IMR-90 (cell line): ENCODE data around the gene DMAP1. TPM values are rescaled to one million over a fixed set of nuclear protein-coding genes. Genes with fewer than 3 reads are reported as not detected.

Experiments used
- ATAC-seq: fragments of 200-7000 bp; cut with Tn5 transposase; 2 replicates; pipeline ENCODE4 v1.9.1; 2020; ENCODE audit warnings: low read depth, mild to moderate bottlenecking, moderate library complexity
- BruUV-seq: library from RNA; stranded (reverse); fragments of 400-500 nt; replicated peaks from 2 replicates; lab custom pipeline; 2021; lab: Mats Ljungman, UMichigan
- CTCF ChIA-PET: fragments of 300-600 bp; formaldehyde crosslinking; extraction: SDS; loops from one replicate; lab custom pipeline; 2021; ENCODE audit warnings: antibody characterized with exemption; lab: Yijun Ruan, JAX
- POLR2A ChIA-PET: fragments of 300-600 bp; sonication (Branson Sonifier 250); formaldehyde crosslinking; loops from one replicate; lab custom pipeline; 2022; ENCODE audit warnings: antibody characterized with exemption; ENCODE audit not compliant: unreplicated experiment; lab: Charles Lee
- DNase-seq: peaks from one replicate; pipeline ENCODE4 v3.0.0; 2013
- H2AFZ ChIP-seq: replicated peaks from 2 replicates; pipeline ENCODE3; 2013; ENCODE audit warnings: low read length, mild to moderate bottlenecking; ENCODE audit not compliant: poor library complexity
- H2AK5ac ChIP-seq: 2 replicates; pipeline ENCODE4 v1.6.1; 2013; ENCODE audit warnings: low read depth, low read length, inconsistent platforms
- H2AK9ac ChIP-seq: replicated peaks from 2 replicates; pipeline ENCODE3; 2013; ENCODE audit warnings: mild to moderate bottlenecking, low read depth, low read length, moderate library complexity; ENCODE audit not compliant: poor library complexity
- H2BK120ac ChIP-seq: 2 replicates; pipeline ENCODE4 v1.6.1; 2013; ENCODE audit warnings: low read depth, low read length, inconsistent platforms
- H2BK15ac ChIP-seq: 3 replicates; pipeline ENCODE4 v1.6.1; 2013; ENCODE audit warnings: low read depth, low read length, inconsistent platforms
- H2BK20ac ChIP-seq: 2 replicates; pipeline ENCODE4 v1.6.1; 2013; ENCODE audit warnings: low read depth, mild to moderate bottlenecking, inconsistent platforms, low read length, moderate library complexity
- H2BK5ac ChIP-seq: 2 replicates; pipeline ENCODE4 v1.6.1; 2013; ENCODE audit warnings: mild to moderate bottlenecking, low read depth, low read length, inconsistent platforms; ENCODE audit not compliant: poor library complexity, severe bottlenecking
- H3K14ac ChIP-seq: replicated peaks from 2 replicates; pipeline ENCODE4 v1.6.1; 2013; ENCODE audit warnings: low read depth, low read length, inconsistent platforms
- H3K18ac ChIP-seq: 2 replicates; pipeline ENCODE4 v1.6.1; 2013; ENCODE audit warnings: low read depth, low read length, control low read depth
- H3K23ac ChIP-seq: 2 replicates; pipeline ENCODE4 v1.6.1; 2013; ENCODE audit warnings: low read depth, low read length, inconsistent platforms
- H3K27ac ChIP-seq: 2 replicates; pipeline ENCODE4 v1.5.1; 2013; ENCODE audit warnings: mild to moderate bottlenecking, control low read depth, low read length; ENCODE audit not compliant: insufficient read depth
- H3K27me3 ChIP-seq: 2 replicates; pipeline ENCODE4 v1.6.1; 2013; ENCODE audit warnings: low read length; ENCODE audit not compliant: control insufficient read depth, insufficient read depth
- H3K36me3 ChIP-seq: 2 replicates; pipeline ENCODE4 v1.6.1; 2013; ENCODE audit warnings: low read length, mixed read lengths; ENCODE audit not compliant: control insufficient read depth, insufficient read depth
- H3K4ac ChIP-seq: 2 replicates; pipeline ENCODE4 v1.6.1; 2013; ENCODE audit warnings: low read depth, low read length, inconsistent platforms
- H3K4me1 ChIP-seq: 2 replicates; pipeline ENCODE4 v1.6.1; 2013; ENCODE audit warnings: low read length, mixed read lengths; ENCODE audit not compliant: control insufficient read depth, insufficient read depth
- H3K4me2 ChIP-seq: 2 replicates; pipeline ENCODE4 v1.6.1; 2013; ENCODE audit warnings: low read depth, mild to moderate bottlenecking, control low read depth, low read length, moderate library complexity
- H3K4me3 ChIP-seq: 2 replicates; pipeline ENCODE4 v1.5.1; 2013; ENCODE audit warnings: low read depth, mild to moderate bottlenecking, control low read depth, low read length, moderate library complexity; ENCODE audit not compliant: insufficient read depth
- H3K56ac ChIP-seq: 2 replicates; pipeline ENCODE4 v1.6.1; 2013; ENCODE audit warnings: low read length, inconsistent platforms; ENCODE audit not compliant: insufficient read depth; ENCODE audit errors: extremely low read depth
- H3K79me1 ChIP-seq, 2 experiments: 2 replicates each; pipeline ENCODE4 v1.6.1; 2013; ENCODE audit warnings: low read length in 2 of 2, inconsistent platforms in 1 of 2, low read depth in 1 of 2
- H3K9ac ChIP-seq: 2 replicates; pipeline ENCODE4 v1.6.1; 2013; ENCODE audit warnings: low read depth, low read length, control low read depth
- H3K9me1 ChIP-seq: 2 replicates; pipeline ENCODE4 v1.6.1; 2013; ENCODE audit warnings: low read length, inconsistent platforms; ENCODE audit not compliant: insufficient read depth
- H3K9me3 ChIP-seq: 2 replicates; pipeline ENCODE4 v1.6.1; 2013; ENCODE audit warnings: low read length; ENCODE audit not compliant: control insufficient read depth, insufficient read depth
- H4K20me1 ChIP-seq: 2 replicates; pipeline ENCODE4 v1.6.1; 2013; ENCODE audit warnings: low read length, inconsistent platforms; ENCODE audit not compliant: insufficient read depth
- H4K5ac ChIP-seq: 2 replicates; pipeline ENCODE4 v1.6.1; 2013; ENCODE audit warnings: mild to moderate bottlenecking, low read depth, low read length, control low read depth
- H4K8ac ChIP-seq, 2 experiments: 2 replicates each; pipeline ENCODE4 v1.6.1; 2013; ENCODE audit warnings: low read depth in 2 of 2, low read length in 2 of 2, control low read depth in 1 of 2, inconsistent platforms in 1 of 2
- H4K91ac ChIP-seq: 2 replicates; pipeline ENCODE4 v1.6.1; 2013; ENCODE audit warnings: low read depth, low read length, inconsistent platforms; ENCODE audit not compliant: insufficient read depth
- BHLHE40 ChIP-seq: fragments of 150-350 bp; IDR thresholded peaks from 2 replicates; pipeline ENCODE4 v1.6.1; 2016; ENCODE audit warnings: mild to moderate bottlenecking, low read depth, low read length
- CEBPB ChIP-seq: IDR thresholded peaks from 2 replicates; pipeline ENCODE4 v1.6.1; 2012; ENCODE audit warnings: low read depth, low read length, improper control_type of control experiment
- CTCF ChIP-seq: conservative IDR thresholded peaks from 2 replicates; pipeline ENCODE4 v1.5.1; 2012; ENCODE audit warnings: mild to moderate bottlenecking, low read depth, low read length, improper control_type of control experiment
- ELK1 ChIP-seq: fragments of 150-350 bp; IDR thresholded peaks from 2 replicates; pipeline ENCODE4 v1.6.1; 2016; ENCODE audit warnings: low read depth, mild to moderate bottlenecking, low read length, moderate library complexity, borderline replicate concordance
- FOS ChIP-seq: fragments of 150-350 bp; IDR thresholded peaks from 2 replicates; pipeline ENCODE4 v1.6.1; 2016; ENCODE audit warnings: low read depth, low read length
- MAFK ChIP-seq: IDR thresholded peaks from 2 replicates; pipeline ENCODE4 v1.6.1; 2012; ENCODE audit warnings: low read depth, low read length, improper control_type of control experiment
- MAZ ChIP-seq: IDR thresholded peaks from 2 replicates; pipeline ENCODE4 v1.6.1; 2012; ENCODE audit warnings: low read depth, mild to moderate bottlenecking, low read length, improper control_type of control experiment, moderate library complexity, borderline replicate concordance
- MXI1 ChIP-seq: IDR thresholded peaks from 2 replicates; pipeline ENCODE4 v1.6.1; 2012; ENCODE audit warnings: low read depth, mild to moderate bottlenecking, low read length, moderate library complexity, borderline replicate concordance
- NFE2L2 ChIP-seq: fragments of 150-350 bp; IDR thresholded peaks from 2 replicates; pipeline ENCODE4 v1.6.1; 2016; ENCODE audit warnings: low read depth, mild to moderate bottlenecking, low read length
- POLR2A ChIP-seq: IDR thresholded peaks from 2 replicates; pipeline ENCODE4 v1.6.1; 2012; ENCODE audit warnings: mild to moderate bottlenecking, low read depth, low read length
- RAD21 ChIP-seq: IDR thresholded peaks from 2 replicates; pipeline ENCODE4 v1.6.1; 2012; ENCODE audit warnings: low read length, improper control_type of control experiment
- RCOR1 ChIP-seq: IDR thresholded peaks from 2 replicates; pipeline ENCODE4 v1.6.1; 2012; ENCODE audit warnings: mild to moderate bottlenecking, low read length, improper control_type of control experiment; ENCODE audit not compliant: insufficient replicate concordance
- RFX5 ChIP-seq: IDR thresholded peaks from 2 replicates; pipeline ENCODE4 v1.8.0; 2012; ENCODE audit warnings: low read depth, mild to moderate bottlenecking, low read length, moderate library complexity
- USF2 ChIP-seq: fragments of 150-350 bp; IDR thresholded peaks from 2 replicates; pipeline ENCODE4 v1.6.1; 2017; ENCODE audit warnings: mild to moderate bottlenecking, antibody characterized with exemption, low read length, low read depth
- WGBS, 2 experiments: methylation state at CpG; one replicate each; pipeline versions ENCODE4 v1.1.5 to v1.1.7; 2013; ENCODE audit warnings: missing lambda C conversion rate in 2 of 2; ENCODE audit not compliant: insufficient read length in 1 of 2; ENCODE audit errors: extremely low coverage in 2 of 2; 5-methylcytosine and 5-hydroxymethylcytosine counted together
- dilution Hi-C: fragments of 300-500 bp; cut with HindIII; formaldehyde crosslinking; loops from one replicate; pipeline ENCODE4 v1.14.3; 2018; ENCODE audit warnings: low sequenced_read_pairs; ENCODE audit not compliant: unreplicated experiment
- in situ Hi-C: fragments of 300-500 bp; cut with MboI; formaldehyde crosslinking; loops from 3 replicates; pipeline ENCODE4 v1.14.3; 2019; ENCODE audit warnings: low sequenced_read_pairs, inconsistent platforms, mixed read lengths
- intact Hi-C: fragments of 100-400 bp; cut with micrococcal nuclease; formaldehyde crosslinking; loops from 2 replicates; pipeline ENCODE4 v1.10.0; 2022
- polyA plus RNA-seq, 3 experiments: library from polyadenylated mRNA; depleted of rRNA; stranded (reverse); fragments of >200 nt; gene quantifications; 2 replicates each; pipeline ENCODE4 v1.2.3, GENCODE V29; 2012; ENCODE audit warnings: low replicate concordance in 1 of 3
- total RNA-seq: library from RNA; depleted of rRNA; stranded (reverse); fragments of >200 nt; gene quantifications from 2 replicates; pipeline ENCODE4 v1.2.3, GENCODE V29; 2012

DMAP1 gene
- total and polyA plus RNA-seq, 2 of the 4 experiments (the other 2 are of a cell fraction), result 22.2 to 34.3 TPM

- POLR2A ChIA-PET, result no interaction called here
- CTCF ChIA-PET, result interaction anchor here (0.6 kb wide), 1 partner anchor 1303 kb away, joined by 4 read pairs; no protein-coding TSS in a partner anchor
- no peak for TF ChIP-seq NFE2L2
- TF ChIP-seq FOS, result no peak
- TF ChIP-seq MXI1, result no peak
- TF ChIP-seq BHLHE40, result no peak
- TF ChIP-seq CEBPB, result no peak
- TF ChIP-seq MAZ, result no peak
- TF ChIP-seq RAD21, result no peak
- no peak for TF ChIP-seq RCOR1
- no peak for TF ChIP-seq MAFK
- TF ChIP-seq RFX5, result no peak
- TF ChIP-seq POLR2A, result no peak
- no peak for TF ChIP-seq USF2
- no peak for TF ChIP-seq ELK1
- TF ChIP-seq CTCF, result no peak
These were observed 53.4 kb downstream of the DMAP1 start for GRCh38 chr1:44266400-44267344.

More at GRCh38 chr1:44266400-44267344, 53.4 kb downstream of the DMAP1 start:
- Histone ChIP-seq H3K9me3 (no peaks in the 10 kb centered on the region), H2AK9ac (no peak overlapping the region), H2BK5ac (no peak overlapping the region), H3K79me1 (peaks cover 3 to 15% of the 10 kb centered on the region in 2 experiments; a peak in 2 of 4 replicates), H3K9ac (no peak overlapping the region), H3K27ac (no peak overlapping the region), H3K23ac (no peak overlapping the region), H2BK120ac (no peak overlapping the region), H2AK5ac (no peak overlapping the region), H4K5ac (no peak overlapping the region), H2AFZ (no peak overlapping the region), H3K4me1 (no peaks in the 10 kb centered on the region), H3K4me2 (no peak overlapping the region), H3K36me3 (no peaks in the 10 kb centered on the region), H3K14ac (no peak overlapping the region), H3K27me3 (no peaks in the 10 kb centered on the region), H4K91ac (no peak overlapping the region), H2BK15ac (no peak overlapping the region), H2BK20ac (no peak overlapping the region), H4K8ac (no peak overlapping the region), H3K4ac (no peak overlapping the region), H3K56ac (no peak overlapping the region), H3K9me1 (peaks cover 10% of the 10 kb centered on the region; the same call in 1 of the 2 replicates), H3K4me3 (no peak overlapping the region), H3K18ac (no peak overlapping the region), H4K20me1 (peaks cover 9% of the 10 kb centered on the region; the same call in 1 of the 2 replicates)
- intact Hi-C loops (no loop called here), dilution Hi-C loops (no loop called here), in situ Hi-C loops (no loop called here)
- no CpG with 5 or more reads among the region's 6 CpGs for WGBS, 2 experiments
- ATAC-seq, result no peak
- BruUV-seq, result no TSS peak
- DNase-seq, result no peak
